ENCODE results near the gene DNAI7. TPM values are rescaled to one million over a fixed set of nuclear protein-coding genes. Genes with fewer than 3 reads are reported as not detected.

Gene DNAI7
- total RNA-seq, 1 donor from 2014 or later: 3.3 TPM

DNA sequence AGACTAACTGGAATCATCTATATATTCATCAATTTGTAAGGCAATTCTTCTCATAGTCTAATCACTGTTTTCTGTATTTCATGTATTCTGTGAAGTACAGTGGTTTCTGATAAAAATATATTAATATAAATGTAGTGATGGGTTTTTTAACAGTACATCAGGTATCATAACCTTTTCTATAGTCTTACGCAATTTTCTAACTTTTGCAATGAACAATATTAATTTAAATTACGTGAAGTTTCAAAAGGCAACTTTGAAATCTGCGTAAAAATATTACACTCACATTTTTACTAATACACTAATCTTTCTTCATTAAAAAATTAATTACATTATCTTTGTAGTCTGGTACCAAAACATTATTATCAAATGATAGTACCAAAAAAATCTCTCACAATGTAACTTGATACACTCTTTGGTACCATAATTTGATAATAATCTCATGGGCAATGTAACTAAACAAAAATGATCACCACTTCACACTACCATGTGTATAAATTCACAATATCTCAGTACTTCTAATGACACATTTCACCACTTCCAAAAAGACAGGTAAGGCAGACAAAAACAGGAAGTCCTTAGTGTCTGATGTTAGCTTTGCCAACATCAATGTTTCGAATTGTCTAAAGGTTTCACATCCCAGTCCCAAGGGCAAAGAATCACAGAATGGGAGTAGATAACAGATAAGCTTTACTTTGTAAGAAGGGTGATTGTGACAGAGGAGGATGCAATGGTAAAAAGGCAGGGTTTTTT, 8.7 kb downstream of the DNAI7 start:
- no peak overlapping the region for H3K4me3 Mint-ChIP-seq (ENCODE audit: low read depth)
- H3K4me1 Mint-ChIP-seq (ENCODE audit: low read depth): peaks cover 2% of the 10 kb centered on the region
- no peaks in the 10 kb centered on the region for H3K27me3 Mint-ChIP-seq
- DNase-seq (ENCODE audit: low spot score, unreplicated experiment): no peak
- no peaks in the 10 kb centered on the region for H3K9me3 Mint-ChIP-seq (ENCODE audit: low read depth)
- TF ChIP-seq, protein P1, sequence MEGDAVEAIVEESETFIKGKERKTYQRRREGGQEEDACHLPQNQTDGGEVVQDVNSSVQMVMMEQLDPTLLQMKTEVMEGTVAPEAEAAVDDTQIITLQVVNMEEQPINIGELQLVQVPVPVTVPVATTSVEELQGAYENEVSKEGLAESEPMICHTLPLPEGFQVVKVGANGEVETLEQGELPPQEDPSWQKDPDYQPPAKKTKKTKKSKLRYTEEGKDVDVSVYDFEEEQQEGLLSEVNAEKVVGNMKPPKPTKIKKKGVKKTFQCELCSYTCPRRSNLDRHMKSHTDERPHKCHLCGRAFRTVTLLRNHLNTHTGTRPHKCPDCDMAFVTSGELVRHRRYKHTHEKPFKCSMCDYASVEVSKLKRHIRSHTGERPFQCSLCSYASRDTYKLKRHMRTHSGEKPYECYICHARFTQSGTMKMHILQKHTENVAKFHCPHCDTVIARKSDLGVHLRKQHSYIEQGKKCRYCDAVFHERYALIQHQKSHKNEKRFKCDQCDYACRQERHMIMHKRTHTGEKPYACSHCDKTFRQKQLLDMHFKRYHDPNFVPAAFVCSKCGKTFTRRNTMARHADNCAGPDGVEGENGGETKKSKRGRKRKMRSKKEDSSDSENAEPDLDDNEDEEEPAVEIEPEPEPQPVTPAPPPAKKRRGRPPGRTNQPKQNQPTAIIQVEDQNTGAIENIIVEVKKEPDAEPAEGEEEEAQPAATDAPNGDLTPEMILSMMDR (IDR thresholded peaks at IDR 0.05; ENCODE audit: unreplicated experiment): no peak
- H3K36me3 Mint-ChIP-seq (ENCODE audit: insufficient read depth): no peaks in the 10 kb centered on the region
- no peak overlapping the region for H3K27ac Mint-ChIP-seq

DNA sequence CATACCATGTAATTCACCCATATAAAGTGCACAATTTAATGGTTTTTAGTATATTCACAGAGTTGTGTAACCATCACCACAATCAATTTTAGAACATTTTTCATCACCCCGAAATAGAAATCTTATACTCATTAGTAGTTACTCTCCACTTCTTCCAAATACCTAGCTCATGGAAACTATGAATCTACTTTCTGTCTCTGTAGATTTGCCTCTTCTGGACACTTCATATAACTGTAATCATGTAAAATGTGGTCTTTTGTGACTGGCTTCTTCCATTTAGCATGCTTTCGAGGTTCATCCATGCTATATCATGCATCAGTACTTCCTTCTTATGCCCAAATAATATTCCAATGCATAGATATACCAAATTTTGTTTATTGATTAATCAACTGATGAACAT, 10.8 kb downstream of the DNAI7 start:
- no peak for DNase-seq (ENCODE audit: low spot score, unreplicated experiment)
- Mint-ChIP-seq H3K36me3 (ENCODE audit: insufficient read depth) (peaks cover 1% of the 10 kb centered on the region), H3K9me3 (ENCODE audit: low read depth) (peaks cover 7% of the 10 kb centered on the region), H3K4me1 (ENCODE audit: low read depth) (peaks cover 2% of the 10 kb centered on the region), H3K4me3 (ENCODE audit: low read depth) (no peak overlapping the region), H3K27ac (no peak overlapping the region), H3K27me3 (no peaks in the 10 kb centered on the region)
- TF ChIP-seq, protein P1 (IDR thresholded peaks at IDR 0.05; ENCODE audit: unreplicated experiment): no peak

- peaks cover 1% of the 10 kb centered on the region for H3K36me3 Mint-ChIP-seq (ENCODE audit: insufficient read depth)
- H3K4me1 Mint-ChIP-seq (ENCODE audit: low read depth): no peaks in the 10 kb centered on the region
- no peak for DNase-seq (ENCODE audit: low spot score, unreplicated experiment)
- H3K27me3 Mint-ChIP-seq: no peaks in the 10 kb centered on the region
- H3K4me3 Mint-ChIP-seq (ENCODE audit: low read depth): no peak overlapping the region
- H3K9me3 Mint-ChIP-seq (ENCODE audit: low read depth): peaks cover 7% of the 10 kb centered on the region
- TF ChIP-seq, protein P1 (IDR thresholded peaks at IDR 0.05; ENCODE audit: unreplicated experiment): no peak
- H3K27ac Mint-ChIP-seq: no peak overlapping the region
Observed at GRCh38 chr12:25182765-25183164, 12.2 kb downstream of the DNAI7 start.

DNA sequence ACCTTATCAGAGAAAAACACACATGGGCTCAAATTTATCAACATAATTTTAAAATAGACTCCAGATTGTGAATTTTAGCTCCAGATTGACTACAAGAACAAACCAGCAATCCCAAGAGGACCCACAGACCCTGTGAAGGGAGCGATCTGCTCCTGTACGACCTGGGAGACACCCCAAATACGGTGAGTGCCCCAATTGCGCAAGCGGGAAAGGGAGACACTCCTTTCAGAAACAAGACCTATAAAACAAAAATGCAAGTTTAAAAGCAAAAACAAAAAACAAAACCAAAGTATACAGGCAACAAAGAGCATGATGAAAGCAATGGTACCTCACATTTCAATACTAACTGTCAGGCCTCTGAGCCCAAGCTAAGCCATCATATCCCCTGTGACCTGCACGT, 32.1 kb downstream of the DNAI7 start:
- Mint-ChIP-seq H3K4me1 (ENCODE audit: low read depth) (no peaks in the 10 kb centered on the region), H3K27ac (no peak overlapping the region), H3K27me3 (no peaks in the 10 kb centered on the region), H3K36me3 (ENCODE audit: insufficient read depth) (peaks cover 1% of the 10 kb centered on the region), H3K9me3 (ENCODE audit: low read depth) (peaks cover 7% of the 10 kb centered on the region), H3K4me3 (ENCODE audit: low read depth) (no peak overlapping the region)
- no peak for DNase-seq (ENCODE audit: low spot score, unreplicated experiment)
- TF ChIP-seq, protein P1 (IDR thresholded peaks at IDR 0.05; ENCODE audit: unreplicated experiment): no peak

GRCh38 chr12:25156061-25156460, 38.9 kb downstream of the DNAI7 start:
- no peaks in the 10 kb centered on the region for H3K4me1 Mint-ChIP-seq (ENCODE audit: low read depth)
- H3K4me3 Mint-ChIP-seq (ENCODE audit: low read depth): no peak overlapping the region
- H3K27me3 Mint-ChIP-seq: no peaks in the 10 kb centered on the region
- H3K9me3 Mint-ChIP-seq (ENCODE audit: low read depth): peaks cover 7% of the 10 kb centered on the region
- no peak overlapping the region for H3K27ac Mint-ChIP-seq
- DNase-seq (ENCODE audit: low spot score, unreplicated experiment): no peak
- TF ChIP-seq, protein P1 (IDR thresholded peaks at IDR 0.05; ENCODE audit: unreplicated experiment): no peak
- peaks cover 1% of the 10 kb centered on the region for H3K36me3 Mint-ChIP-seq (ENCODE audit: insufficient read depth)

All from progenitor cell of endocrine pancreas (in vitro differentiated cells).